Measurements from ENCODE around the gene STK16.

GRCh38 chr2:219228041-219228910 is 17.0 kb upstream of the STK16 start:
- no peak for TF ChIP-seq POLR2A (IDR thresholded peaks at IDR 0.05)
- TF ChIP-seq CTCF (IDR thresholded peaks at IDR 0.05), result no peak
- TF ChIP-seq EP300 (IDR thresholded peaks at IDR 0.05), result no peak

All from stomach (tissue), 4 donors.